Skeletal muscle tissue (tissue), 5 donors: ENCODE results near the gene NKAIN4. TPM values are rescaled to one million over a fixed set of nuclear protein-coding genes. Genes with fewer than 3 reads are reported as not detected.

Experiments
- H3K27ac ChIP-seq: one replicate; pipeline ENCODE4 v1.7.0; 2013; ENCODE audit warnings: mild to moderate bottlenecking, low read depth, low read length, inconsistent platforms
- H3K27me3 ChIP-seq, 3 donors: one replicate each; pipeline ENCODE4 v1.7.0; 2013; ENCODE audit warnings: low read length in 3 of 3; ENCODE audit not compliant: control insufficient read depth in 3 of 3, insufficient read depth in 3 of 3
- H3K36me3 ChIP-seq, 3 donors: one replicate each; pipeline ENCODE4 v1.7.0; 2013; ENCODE audit warnings: low read length in 3 of 3; ENCODE audit not compliant: control insufficient read depth in 3 of 3, insufficient read depth in 3 of 3
- H3K4me1 ChIP-seq, 3 donors: one replicate each; pipeline ENCODE4 v1.7.0; 2013; ENCODE audit warnings: low read length in 3 of 3, mild to moderate bottlenecking in 3 of 3; ENCODE audit not compliant: control insufficient read depth in 3 of 3, insufficient read depth in 3 of 3
- H3K4me3 ChIP-seq, 3 donors: one replicate each; pipeline ENCODE4 v1.7.0; 2013; ENCODE audit warnings: low read length in 3 of 3
- H3K9ac ChIP-seq, 3 donors: one replicate each; pipeline ENCODE4 v1.7.0; 2013; ENCODE audit warnings: low read length in 3 of 3, mild to moderate bottlenecking in 3 of 3, moderate library complexity in 2 of 3, low read depth in 1 of 3
- H3K9me3 ChIP-seq, 3 donors: one replicate each; pipeline ENCODE4 v1.7.0; 2013; ENCODE audit warnings: low read length in 3 of 3; ENCODE audit not compliant: control insufficient read depth in 3 of 3
- small RNA-seq: library from RNA; depleted of rRNA; stranded (forward); fragments of <200 nt; gene quantifications from one replicate; pipeline ENCODE3, GENCODE V24; 2014
- total RNA-seq: library from RNA; depleted of rRNA; stranded (reverse); fragments of >200 nt; gene quantifications from one replicate; pipeline ENCODE4 v1.2.3, GENCODE V29; 2014
- donor health status: Osteomylitis.

NKAIN4 gene
- total RNA-seq, 1 donor from 2014 or later = 13.6 TPM

- no peaks in the 10 kb centered on the region for H3K4me1 ChIP-seq
- H3K36me3 ChIP-seq = peaks cover 6 to 10% (median 8%) of the 10 kb centered on the region in 3 donors
- no peaks in the 10 kb centered on the region for H3K9me3 ChIP-seq
- H3K27ac ChIP-seq = no peak overlapping the region
- H3K9ac ChIP-seq = no peak overlapping the region
- H3K4me3 ChIP-seq = no peak overlapping the region
- H3K27me3 ChIP-seq = no peaks in the 10 kb centered on the region
Observed at GRCh38 chr20:63190828-63191227, 63.4 kb downstream of the NKAIN4 start.

Small RNA genes within 50 kb of the gene (small RNA-seq; reads per million reads assigned to genes)
- gene MIR3196 (not detected), gene MIR4326 (2.0 reads per million, percentile 85 among the genes with 10 or more reads in this experiment)

Other genes with a start within 250 kb of the NKAIN4 start
- gene BHLHE23, start 247.5 kb downstream of the NKAIN4 start, total RNA-seq = not detected
- gene YTHDF1, start 38.3 kb downstream of the NKAIN4 start, total RNA-seq = 17.2 TPM
- gene BIRC7, start 18.6 kb downstream of the NKAIN4 start, total RNA-seq = not detected
- gene ARFGAP1, start 18.4 kb upstream of the NKAIN4 start, total RNA-seq = 31.8 TPM
- gene COL20A1, start 38.7 kb upstream of the NKAIN4 start, total RNA-seq = 2.6 TPM
- gene CHRNA4, start 106.9 kb upstream of the NKAIN4 start, total RNA-seq = 0.52 TPM
- gene KCNQ2, start 218.2 kb upstream of the NKAIN4 start, total RNA-seq = 1.6 TPM
- 255 TPM for gene EEF1A2, start 244.6 kb upstream of the NKAIN4 start, total RNA-seq